H1 (cell line): Measurements from ENCODE around the gene PIMREG. TPM values are rescaled to one million over a fixed set of nuclear protein-coding genes. Genes with fewer than 3 reads are reported as not detected.

Experiments
- BACH1 ChIP-seq: IDR thresholded peaks from 2 replicates; pipeline ENCODE4 v1.6.1; 2012; ENCODE audit warnings: low read length, improper control_type of control experiment
- EGR1 ChIP-seq: IDR thresholded peaks from 2 replicates; pipeline ENCODE4 v1.6.1; 2011; ENCODE audit warnings: low read depth, low read length, borderline replicate concordance
- HDAC2 ChIP-seq, 2 experiments: fragments of 300-600 bp in 1 of 2; sonication (generic) in 1 of 2; IDR thresholded peaks; 2 replicates each; pipeline ENCODE4 v1.6.1; 2011 to 2012; ENCODE audit warnings: low read depth in 2 of 2, low read length in 2 of 2, mild to moderate bottlenecking in 2 of 2, moderate library complexity in 2 of 2, borderline replicate concordance in 1 of 2, inconsistent platforms in 1 of 2
- HDAC6 ChIP-seq: IDR thresholded peaks from one replicate; pipeline ENCODE4 v1.7.1; 2012; ENCODE audit warnings: low read depth, mild to moderate bottlenecking, inconsistent platforms, low read length, moderate library complexity
- JUN ChIP-seq: IDR thresholded peaks from 2 replicates; pipeline ENCODE4 v1.6.1; 2011; ENCODE audit warnings: low read depth, mild to moderate bottlenecking, improper control_type of control experiment, low read length
- KDM1A ChIP-seq: fragments of 200-600, 300-600 bp; sonication (generic); IDR thresholded peaks from 2 replicates; pipeline ENCODE4 v1.7.1; 2016; ENCODE audit warnings: mild to moderate bottlenecking, low read length, borderline replicate concordance
- KDM4A ChIP-seq: IDR thresholded peaks from one replicate; pipeline ENCODE4 v1.7.1; 2012; ENCODE audit warnings: low read depth, mild to moderate bottlenecking, moderate library complexity, low read length, inconsistent platforms; ENCODE audit not compliant: severe bottlenecking
- MAFK ChIP-seq: IDR thresholded peaks from 2 replicates; pipeline ENCODE4 v1.6.1; 2012; ENCODE audit warnings: low read depth, mild to moderate bottlenecking, improper control_type of control experiment, low read length
- SP4 ChIP-seq: IDR thresholded peaks from 2 replicates; pipeline ENCODE4 v1.6.1; 2012; ENCODE audit warnings: low read length, inconsistent platforms
- SUZ12 ChIP-seq: fragments of 200-600 bp; sonication (generic); IDR thresholded peaks from 2 replicates; pipeline ENCODE4 v1.6.1; 2012; ENCODE audit warnings: mild to moderate bottlenecking, inconsistent platforms, low read length, moderate library complexity, mixed read lengths
- polyA plus RNA-seq, 7 experiments: library from polyadenylated mRNA; depleted of rRNA in 3 of 7; stranded (reverse) in 5 of 7; unstranded in 2 of 7; fragments of >200 nt in 5 of 7; fragments of 200-250 nt in 2 of 7; gene quantifications; 1 replicate in 5 of 7; 2 replicates in 1 of 7; 4 replicates in 1 of 7; pipeline versions ENCODE4 v1.2.1 to v1.2.3, GENCODE V29; 2011 to 2013; ENCODE audit warnings: missing spikeins in 2 of 7, mixed read lengths in 2 of 7
- total RNA-seq: library from RNA; stranded (reverse); fragmentation: NEBNext Ultra II Directional; extraction: Animal tissue kit (Norgen Biotek cat#: 25700); gene quantifications from 2 replicates; pipeline ENCODE4 v1.2.1, GENCODE V29; 2021

The PIMREG gene
- total and polyA plus RNA-seq, 2 of the 8 experiments (the other 6 are each of a cell fraction or from before 2014, with no cell fraction given) = 133 to 148 TPM

DNA sequence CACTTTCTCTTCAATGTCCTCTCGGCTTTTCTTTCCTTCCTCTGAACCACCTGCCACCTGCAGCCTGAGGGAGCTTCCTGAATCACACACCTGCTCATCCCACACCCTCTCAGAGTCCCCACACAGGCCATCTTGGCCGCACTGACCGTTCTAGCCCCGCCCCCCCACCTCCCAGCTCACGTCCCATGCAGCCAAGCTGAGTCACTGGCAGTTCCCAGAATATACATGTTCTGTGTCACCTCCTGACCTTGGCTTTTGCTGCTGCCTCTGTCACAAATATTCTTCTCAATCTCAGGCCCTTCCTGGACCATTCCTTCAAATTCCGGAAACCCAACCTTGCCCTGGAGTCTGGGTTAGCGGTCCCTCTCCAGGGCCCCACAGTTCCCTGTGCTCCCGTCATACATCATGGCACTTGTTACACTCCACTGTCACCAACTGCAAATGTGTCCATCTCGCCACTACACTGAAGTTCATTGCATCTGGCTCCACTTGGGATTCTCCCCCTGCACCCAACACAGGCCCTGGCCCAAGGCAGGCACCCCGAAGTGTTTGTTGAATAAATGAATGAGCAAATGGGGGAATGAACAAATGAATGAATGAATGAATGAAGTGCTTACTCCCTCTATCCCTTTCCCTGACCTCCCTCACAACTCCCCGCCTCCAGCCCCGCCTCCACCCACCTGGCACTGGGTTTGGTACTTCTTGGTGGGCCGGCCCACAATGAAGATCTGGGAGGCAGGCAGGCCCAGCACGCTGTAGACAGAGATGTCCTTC lies 12.8 kb downstream of the PIMREG start (continued):
- TF ChIP-seq HDAC2 (IDR thresholded peaks at IDR 0.05; ENCODE audit: borderline replicate concordance in 1 of 2, low read depth in 2 of 2, low read length in 2 of 2) (no peak), KDM1A (no peak), SUZ12 (no peak), MAFK (no peak), JUN (no peak), BACH1 (no peak), EGR1 (no peak), SP4 (no peak), HDAC6 (no peak), KDM4A (no peak)
